HL-60 (cell line): Measurements from ENCODE around the gene TMEM123.

Experiments used
- DNase-seq, 2 experiments: peaks; one replicate each; pipeline ENCODE4 v3.0.0-alpha.2; 2010 to 2020; ENCODE audit warnings: low read depth in 1 of 2, low spot score in 1 of 2
- H3K27ac ChIP-seq: fragments of 250-450 bp; sonication (Bioruptor Pico); replicated peaks from 2 replicates; pipeline ENCODE4 v1.5.1; 2020; ENCODE audit warnings: mild to moderate bottlenecking, moderate library complexity
- H3K27me3 ChIP-seq: fragments of 250-450 bp; sonication (Bioruptor Pico); 2 replicates; pipeline ENCODE4 v1.5.1; 2021; ENCODE audit warnings: mild to moderate bottlenecking, moderate library complexity; ENCODE audit not compliant: insufficient read depth, poor library complexity, severe bottlenecking
- H3K4me3 ChIP-seq: replicated peaks from 2 replicates; pipeline ENCODE4 v1.5.1; 2011; ENCODE audit warnings: mild to moderate bottlenecking, control low read depth, low read length; ENCODE audit not compliant: insufficient read depth
- GABPA ChIP-seq: IDR thresholded peaks from 2 replicates; pipeline ENCODE4 v1.6.1; 2012; ENCODE audit warnings: low read depth
- POLR2AphosphoS5 ChIP-seq: IDR thresholded peaks from 2 replicates; pipeline ENCODE4 v1.6.1; 2012; ENCODE audit warnings: low read depth
- REST ChIP-seq: IDR thresholded peaks from 2 replicates; pipeline ENCODE4 v1.6.1; 2012; ENCODE audit warnings: low read depth; ENCODE audit not compliant: insufficient replicate concordance
- SPI1 ChIP-seq: IDR thresholded peaks from 2 replicates; pipeline ENCODE4 v1.6.1; 2012; ENCODE audit warnings: low read depth, mild to moderate bottlenecking, borderline replicate concordance
- TF ChIP-seq, protein P1 (sequence below): IDR thresholded peaks from one replicate; pipeline ENCODE4 v1.5.1; 2011; ENCODE audit warnings: low read length, control low read depth, inconsistent platforms; ENCODE audit not compliant: insufficient read depth

Gene TMEM123

GRCh38 chr11:102367364-102367763 lies 85.2 kb downstream of the TMEM123 start:
- DNase-seq = no peak
- Histone ChIP-seq H3K4me3 (no peak overlapping the region), H3K27ac (no peak overlapping the region), H3K27me3 (no peaks in the 10 kb centered on the region)
- TF ChIP-seq, protein P1, sequence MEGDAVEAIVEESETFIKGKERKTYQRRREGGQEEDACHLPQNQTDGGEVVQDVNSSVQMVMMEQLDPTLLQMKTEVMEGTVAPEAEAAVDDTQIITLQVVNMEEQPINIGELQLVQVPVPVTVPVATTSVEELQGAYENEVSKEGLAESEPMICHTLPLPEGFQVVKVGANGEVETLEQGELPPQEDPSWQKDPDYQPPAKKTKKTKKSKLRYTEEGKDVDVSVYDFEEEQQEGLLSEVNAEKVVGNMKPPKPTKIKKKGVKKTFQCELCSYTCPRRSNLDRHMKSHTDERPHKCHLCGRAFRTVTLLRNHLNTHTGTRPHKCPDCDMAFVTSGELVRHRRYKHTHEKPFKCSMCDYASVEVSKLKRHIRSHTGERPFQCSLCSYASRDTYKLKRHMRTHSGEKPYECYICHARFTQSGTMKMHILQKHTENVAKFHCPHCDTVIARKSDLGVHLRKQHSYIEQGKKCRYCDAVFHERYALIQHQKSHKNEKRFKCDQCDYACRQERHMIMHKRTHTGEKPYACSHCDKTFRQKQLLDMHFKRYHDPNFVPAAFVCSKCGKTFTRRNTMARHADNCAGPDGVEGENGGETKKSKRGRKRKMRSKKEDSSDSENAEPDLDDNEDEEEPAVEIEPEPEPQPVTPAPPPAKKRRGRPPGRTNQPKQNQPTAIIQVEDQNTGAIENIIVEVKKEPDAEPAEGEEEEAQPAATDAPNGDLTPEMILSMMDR = no peak
- TF ChIP-seq GABPA (no peak), POLR2AphosphoS5 (no peak), REST (no peak), SPI1 (no peak)

DNA sequence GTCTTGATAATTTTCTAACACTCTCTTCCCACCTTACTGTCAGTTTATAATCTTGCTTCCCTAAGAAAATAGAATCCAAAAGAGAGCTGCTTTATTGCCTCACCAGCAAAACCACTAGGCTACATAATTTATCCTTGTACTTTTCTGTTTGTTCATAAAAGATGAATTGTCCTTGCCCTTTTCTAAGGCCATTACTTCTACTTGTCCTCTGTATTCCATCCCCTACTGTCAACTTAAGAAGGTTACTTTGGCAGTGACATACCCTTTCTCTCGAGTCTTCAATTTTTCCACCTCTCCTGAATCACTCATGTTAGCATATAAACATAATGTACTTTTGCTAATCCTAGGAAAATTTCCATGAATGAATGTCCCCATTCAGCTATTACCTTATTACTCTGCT lies 87.6 kb downstream of the TMEM123 start:
- no peaks in the 10 kb centered on the region for H3K27me3 ChIP-seq
- DNase-seq = no peak
- H3K27ac ChIP-seq = no peak overlapping the region
- TF ChIP-seq GABPA (no peak), SPI1 (no peak), POLR2AphosphoS5 (no peak)
- TF ChIP-seq, protein P1 = no peak
- no peak overlapping the region for H3K4me3 ChIP-seq

- H3K27ac ChIP-seq = no peak overlapping the region
- H3K4me3 ChIP-seq = no peak overlapping the region
- TF ChIP-seq POLR2AphosphoS5 (no peak), GABPA (no peak), REST (no peak), SPI1 (no peak)
- TF ChIP-seq, protein P1 = no peak
- DNase-seq = no peak
- H3K27me3 ChIP-seq = no peaks in the 10 kb centered on the region
These were observed 91.2 kb downstream of the TMEM123 start for GRCh38 chr11:102361086-102362031.
